K562 (cell line): ENCODE data around the gene COPS6. TPM values are rescaled to one million over a fixed set of nuclear protein-coding genes. Genes with fewer than 3 reads are reported as not detected.
A peak's percentile ranks its signal among the peaks of the same experiment; 100 is the strongest.

ENCODE experiments used
- BACH1 ChIP-seq: fragments of 200-800 bp; sonication (Bioruptor generic); IDR thresholded peaks from 2 replicates; pipeline ENCODE4 v1.6.1; 2016; ENCODE audit warnings: missing genetic modification characterization, missing compliant biosample characterization
- BRF1 ChIP-seq: IDR thresholded peaks from 3 replicates; pipeline ENCODE4 v1.6.1; 2011; ENCODE audit warnings: borderline replicate concordance, mild to moderate bottlenecking; ENCODE audit not compliant: insufficient read length; ENCODE audit errors: extremely low read depth
- FOXA1 ChIP-seq: fragments of 450-650 bp; IDR thresholded peaks from 2 replicates; pipeline ENCODE4 v1.6.1; 2016; ENCODE audit warnings: mild to moderate bottlenecking, borderline replicate concordance
- FOXM1 ChIP-seq, 2 experiments: fragments of 450-650 bp in 1 of 2; sonication (generic) in 1 of 2; formaldehyde crosslinking in 1 of 2; IDR thresholded peaks; 2 replicates each; pipeline versions ENCODE4 v1.6.1 to v1.9.0; 2017 to 2022; ENCODE audit warnings: low read depth in 2 of 2, mild to moderate bottlenecking in 2 of 2, missing genetic modification reagents in 1 of 2, moderate library complexity in 1 of 2
- GTF2F1 ChIP-seq: IDR thresholded peaks from 2 replicates; pipeline ENCODE4 v1.6.1; 2011; ENCODE audit warnings: low read depth, low read length, improper control_type of control experiment
- ID3 ChIP-seq, 2 experiments: fragments of 250-450 bp in 1 of 2; fragments of 450-650 bp in 1 of 2; sonication (Bioruptor Pico) in 1 of 2; IDR thresholded peaks; 2 replicates each; pipeline versions ENCODE4 v1.6.1 to v1.8.0; 2016 to 2021; ENCODE audit warnings: mild to moderate bottlenecking in 2 of 2, moderate library complexity in 2 of 2, missing compliant biosample characterization in 1 of 2, missing genetic modification characterization in 1 of 2
- MEF2D ChIP-seq: conservative IDR thresholded peaks from 2 replicates; pipeline ENCODE4 v1.6.1; 2016; ENCODE audit warnings: low read depth, missing genetic modification characterization, missing compliant biosample characterization
- MTF1 ChIP-seq: fragments of 250-450 bp; sonication (Bioruptor Pico); IDR thresholded peaks from 2 replicates; pipeline ENCODE4 v1.9.0; 2021; ENCODE audit warnings: moderate library complexity, mild to moderate bottlenecking, inconsistent platforms, borderline replicate concordance
- NCOA1 ChIP-seq: fragments of 450-650 bp; IDR thresholded peaks from 2 replicates; pipeline ENCODE4 v1.6.1; 2016; ENCODE audit warnings: low read depth
- RERE ChIP-seq: sonication (generic); formaldehyde crosslinking; IDR thresholded peaks from 2 replicates; pipeline ENCODE4 v1.8.0; 2023; ENCODE audit warnings: missing genetic modification reagents, mild to moderate bottlenecking, borderline replicate concordance
- SMARCA4 ChIP-seq: fragments of 450-650 bp; IDR thresholded peaks from 2 replicates; pipeline ENCODE4 v1.6.1; 2016
- TCF7L2 ChIP-seq: fragments of 150-350 bp; IDR thresholded peaks from 2 replicates; pipeline ENCODE4 v1.6.1; 2016; ENCODE audit warnings: low read depth, mild to moderate bottlenecking, low read length, moderate library complexity
- TGIF2 ChIP-seq: sonication (generic); formaldehyde crosslinking; IDR thresholded peaks from 2 replicates; pipeline ENCODE4 v1.8.1; 2022; ENCODE audit warnings: mild to moderate bottlenecking, missing genetic modification reagents, moderate library complexity
- USF2 ChIP-seq: sonication (generic); formaldehyde crosslinking; IDR thresholded peaks from 2 replicates; pipeline ENCODE4 v1.5.0; 2020; ENCODE audit warnings: missing genetic modification reagents
- XRCC3 ChIP-seq: fragments of 450-650 bp; IDR thresholded peaks from 2 replicates; pipeline ENCODE4 v1.6.1; 2017; ENCODE audit warnings: mild to moderate bottlenecking, moderate library complexity
- ZNF124 ChIP-seq: sonication (generic); formaldehyde crosslinking; IDR thresholded peaks from 2 replicates; pipeline ENCODE4 v1.8.1; 2022; ENCODE audit warnings: missing genetic modification reagents
- ZNF41 ChIP-seq: fragments of 250-450 bp; sonication (Bioruptor Pico); conservative IDR thresholded peaks from 2 replicates; pipeline ENCODE4 v1.4.0; 2020; ENCODE audit warnings: mild to moderate bottlenecking
- ZNF668 ChIP-seq: fragments of 250-450 bp; sonication (Bioruptor Pico); IDR thresholded peaks from 2 replicates; pipeline ENCODE4 v1.8.0; 2022; ENCODE audit warnings: mild to moderate bottlenecking, inconsistent platforms
- polyA plus RNA-seq, 8 experiments: library from polyadenylated mRNA; depleted of rRNA in 4 of 8; stranded (reverse) in 5 of 8; unstranded in 3 of 8; fragments of >200 nt; fragmentation: Nextera tagmentation in 2 of 8; fragmentation: Illumina TruSeq in 1 of 8; extraction: Ambion mirVana in 2 of 8; extraction: Trizol in 1 of 8; gene quantifications; 2 replicates each; pipeline versions ENCODE4 v1.2.1 to v1.2.3, GENCODE V29; 2011 to 2014; ENCODE audit warnings: inconsistent platforms in 1 of 8, missing spikeins in 1 of 8
- total RNA-seq, 7 experiments: library from RNA; depleted of rRNA in 6 of 7; stranded (reverse); fragments of >200 nt in 6 of 7; fragmentation: Illumina TruSeq in 2 of 7; extraction: Trizol in 2 of 7; gene quantifications; 2 replicates each; pipeline versions ENCODE4 v1.2.1 to v1.2.3, GENCODE V29; 2011 to 2021; ENCODE audit warnings: low replicate concordance in 1 of 7

The COPS6 gene
- total and polyA plus RNA-seq, 9 of the 15 experiments (the other 6 are each of a cell fraction or from before 2014, with no cell fraction given): 63.0 to 331 (median 168) TPM

- TF ChIP-seq MEF2D (no peak), RERE (CRISPR knock-in tag) (no peak), ZNF41 (CRISPR knock-in tag) (0 out of 2 replicates have a peak, but pooled peaks have one; percentile 21), BACH1 (tag) (no peak), XRCC3 (no peak), BRF1 (no peak), FOXM1 (IDR thresholded peaks at IDR 0.05; ENCODE audit: low read depth) (no peak), FOXM1 (CRISPR knock-in tag; IDR thresholded peaks at IDR 0.05; ENCODE audit: low read depth) (no peak), FOXA1 (no peak), TCF7L2 (no peak), TGIF2 (CRISPR knock-in tag) (no peak), GTF2F1 (no peak), ZNF124 (CRISPR knock-in tag) (no peak), SMARCA4 (no peak), ZNF668 (no peak), NCOA1 (0 out of 2 replicates have a peak, but pooled peaks have one; percentile 36), ID3 (CRISPR knock-in tag; IDR thresholded peaks at IDR 0.05) (no peak), ID3 (tag; IDR thresholded peaks at IDR 0.05) (0 out of 2 replicates have a peak, but pooled peaks have one; percentile 35), MTF1 (no peak), USF2 (CRISPR knock-in tag) (no peak)
Measured at GRCh38 chr7:100049441-100050291, 39.1 kb upstream of the COPS6 start, which contains the start of gene ZSCAN21 (continued).
